Endodermal cell (in vitro differentiated cells): Measurements from ENCODE around the gene TEX29. TPM values are rescaled to one million over a fixed set of nuclear protein-coding genes. Genes with fewer than 3 reads are reported as not detected.

ENCODE experiments used
- DNase-seq: peaks from one replicate; pipeline ENCODE4 v3.0.0-alpha.2; 2017
- H3K27ac ChIP-seq: 2 replicates; pipeline ENCODE4 v1.5.1; 2013; ENCODE audit warnings: mild to moderate bottlenecking, low read depth, low read length, moderate library complexity
- H3K27me3 ChIP-seq: 2 replicates; pipeline ENCODE4 v1.6.1; 2013; ENCODE audit warnings: mild to moderate bottlenecking, low read length, moderate library complexity; ENCODE audit not compliant: insufficient read depth, control insufficient read depth, poor library complexity, severe bottlenecking
- H3K36me3 ChIP-seq: 2 replicates; pipeline ENCODE4 v1.7.0; 2013; ENCODE audit warnings: mild to moderate bottlenecking, low read length, moderate library complexity; ENCODE audit not compliant: control insufficient read depth, insufficient read depth
- H3K4me1 ChIP-seq: one replicate; pipeline ENCODE4 v1.7.0; 2013; ENCODE audit warnings: low read length; ENCODE audit not compliant: control insufficient read depth, insufficient read depth
- H3K4me3 ChIP-seq: 2 replicates; pipeline ENCODE4 v1.5.1; 2013; ENCODE audit warnings: mild to moderate bottlenecking, low read length, moderate library complexity
- H3K9ac ChIP-seq: 2 replicates; pipeline ENCODE4 v1.6.1; 2013; ENCODE audit warnings: mild to moderate bottlenecking, low read length, moderate library complexity; ENCODE audit not compliant: poor library complexity, severe bottlenecking; ENCODE audit errors: extremely low read depth
- H3K9me3 ChIP-seq: 2 replicates; pipeline ENCODE4 v1.6.1; 2013; ENCODE audit warnings: mild to moderate bottlenecking, low read length, moderate library complexity; ENCODE audit not compliant: control insufficient read depth
- H3K27ac Mint-ChIP-seq: 2 replicates; pipeline ENCODE4 v1.8.0; 2020; ENCODE audit warnings: mixed read lengths
- H3K27me3 Mint-ChIP-seq: 2 replicates; pipeline ENCODE4 v1.8.0; 2021; ENCODE audit warnings: mild to moderate bottlenecking, mixed read lengths; ENCODE audit not compliant: insufficient read depth
- H3K36me3 Mint-ChIP-seq: 2 replicates; pipeline ENCODE4 v1.8.0; 2020; ENCODE audit warnings: low read depth, mixed read lengths
- H3K4me1 Mint-ChIP-seq: 2 replicates; pipeline ENCODE4 v1.8.0; 2020; ENCODE audit warnings: mixed read lengths
- H3K4me3 Mint-ChIP-seq: 2 replicates; pipeline ENCODE4 v1.8.0; 2020; ENCODE audit warnings: mild to moderate bottlenecking, moderate library complexity, mixed read lengths
- H3K9me3 Mint-ChIP-seq: 2 replicates; pipeline ENCODE4 v1.8.0; 2020; ENCODE audit warnings: mild to moderate bottlenecking, mixed read lengths
- WGBS, 2 experiments: methylation state at CpG; one replicate each; pipeline versions ENCODE4 v1.1.5 to v1.1.7; 2013; ENCODE audit warnings: missing lambda C conversion rate in 2 of 2, mixed read lengths in 1 of 2; ENCODE audit not compliant: insufficient coverage in 1 of 2, insufficient read length in 1 of 2; 5-methylcytosine and 5-hydroxymethylcytosine counted together
- total RNA-seq, 2 donors: library from RNA; stranded (reverse); fragmentation: NEBNext Ultra II Directional in 1 of 2; extraction: Animal tissue kit (Norgen Biotek cat#: 25700) in 1 of 2; gene quantifications; 2 replicates in 1 of 2; 3 replicates in 1 of 2; pipeline ENCODE4 v1.2.1, GENCODE V29; 2021
- TF ChIP-seq, protein P1 (sequence below): fragments of 200-600 bp; sonication (generic); conservative IDR thresholded peaks from 2 replicates; pipeline ENCODE4 v1.5.0; 2021; ENCODE audit warnings: antibody characterized with exemption, mild to moderate bottlenecking

The TEX29 gene
- total RNA-seq, 2 donors from 2014 or later, result 0.69 TPM; not detected in 1

DNA sequence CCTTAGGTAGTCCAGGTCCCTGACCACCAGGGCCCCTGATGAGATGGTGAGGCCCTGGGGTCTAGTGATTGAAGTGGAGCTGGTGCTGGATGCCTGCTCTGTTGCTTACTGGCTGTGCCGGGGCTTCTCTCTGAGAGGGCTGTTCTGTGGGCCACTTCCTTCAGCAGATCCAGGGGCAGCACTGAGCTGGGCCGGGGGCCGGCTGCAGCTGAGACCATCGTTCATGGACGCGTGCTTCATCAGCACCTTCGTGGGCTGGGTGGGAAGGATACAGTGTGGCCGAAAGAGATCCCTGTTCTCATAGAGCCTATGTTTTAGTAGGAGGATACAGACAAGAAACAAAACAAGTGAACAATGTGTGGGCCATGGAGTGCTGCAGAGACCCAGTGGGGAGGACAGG lies 33.2 kb upstream of the TEX29 start:
- no peaks in the 10 kb centered on the region for H3K27me3 Mint-ChIP-seq
- 95 to 96% methylated on average over 5 to 8 of the region's 8 CpGs for WGBS, 2 experiments
- H3K27ac Mint-ChIP-seq, result no peak overlapping the region
- peaks cover 67% of the 10 kb centered on the region for H3K36me3 Mint-ChIP-seq
- peaks cover 6% of the 10 kb centered on the region for H3K4me1 Mint-ChIP-seq
- H3K9me3 ChIP-seq, result no peaks in the 10 kb centered on the region
- peaks cover 69% of the 10 kb centered on the region for H3K36me3 ChIP-seq
- TF ChIP-seq, protein P1, sequence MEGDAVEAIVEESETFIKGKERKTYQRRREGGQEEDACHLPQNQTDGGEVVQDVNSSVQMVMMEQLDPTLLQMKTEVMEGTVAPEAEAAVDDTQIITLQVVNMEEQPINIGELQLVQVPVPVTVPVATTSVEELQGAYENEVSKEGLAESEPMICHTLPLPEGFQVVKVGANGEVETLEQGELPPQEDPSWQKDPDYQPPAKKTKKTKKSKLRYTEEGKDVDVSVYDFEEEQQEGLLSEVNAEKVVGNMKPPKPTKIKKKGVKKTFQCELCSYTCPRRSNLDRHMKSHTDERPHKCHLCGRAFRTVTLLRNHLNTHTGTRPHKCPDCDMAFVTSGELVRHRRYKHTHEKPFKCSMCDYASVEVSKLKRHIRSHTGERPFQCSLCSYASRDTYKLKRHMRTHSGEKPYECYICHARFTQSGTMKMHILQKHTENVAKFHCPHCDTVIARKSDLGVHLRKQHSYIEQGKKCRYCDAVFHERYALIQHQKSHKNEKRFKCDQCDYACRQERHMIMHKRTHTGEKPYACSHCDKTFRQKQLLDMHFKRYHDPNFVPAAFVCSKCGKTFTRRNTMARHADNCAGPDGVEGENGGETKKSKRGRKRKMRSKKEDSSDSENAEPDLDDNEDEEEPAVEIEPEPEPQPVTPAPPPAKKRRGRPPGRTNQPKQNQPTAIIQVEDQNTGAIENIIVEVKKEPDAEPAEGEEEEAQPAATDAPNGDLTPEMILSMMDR, result no peak
- H3K9ac ChIP-seq, result no peak overlapping the region
- no peaks in the 10 kb centered on the region for H3K9me3 Mint-ChIP-seq
- H3K27me3 ChIP-seq, result no peaks in the 10 kb centered on the region
- no peak for DNase-seq
- no peaks in the 10 kb centered on the region for H3K4me1 ChIP-seq
- no peak overlapping the region for H3K4me3 Mint-ChIP-seq
- no peak overlapping the region for H3K4me3 ChIP-seq
- H3K27ac ChIP-seq, result no peak overlapping the region

DNA sequence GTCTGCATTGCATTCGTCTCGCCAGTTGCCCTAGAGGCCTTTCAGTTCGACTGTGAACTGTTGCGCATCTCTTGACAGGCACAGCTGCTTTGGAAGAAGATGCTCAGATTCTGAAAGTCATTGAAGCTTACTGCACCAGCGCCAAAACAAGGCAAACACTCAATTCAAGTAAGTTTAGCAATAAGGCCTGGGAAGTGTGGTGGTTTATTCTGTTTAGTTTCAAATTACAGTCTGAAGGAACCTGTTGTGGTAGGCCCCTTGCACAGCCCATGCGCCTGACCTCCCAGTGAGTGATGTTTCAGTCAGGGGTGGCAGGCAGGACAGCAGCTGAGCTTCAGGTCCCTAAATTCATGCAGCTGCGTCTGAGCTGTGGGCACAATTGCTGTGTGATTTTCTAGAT lies 32.2 kb upstream of the TEX29 start:
- Histone ChIP-seq H3K4me1 (no peaks in the 10 kb centered on the region), H3K9ac (no peak overlapping the region), H3K36me3 (peaks cover 74% of the 10 kb centered on the region), H3K27ac (no peak overlapping the region), H3K4me3 (no peak overlapping the region), H3K9me3 (no peaks in the 10 kb centered on the region), H3K27me3 (no peaks in the 10 kb centered on the region)
- no peaks in the 10 kb centered on the region for H3K27me3 Mint-ChIP-seq
- H3K27ac Mint-ChIP-seq, result no peak overlapping the region
- WGBS, 2 experiments, result 95 to 100% methylated on average over 5 to 7 of the region's 7 CpGs
- TF ChIP-seq, protein P1, result no peak
- no peak overlapping the region for H3K4me3 Mint-ChIP-seq
- peaks cover 6% of the 10 kb centered on the region for H3K4me1 Mint-ChIP-seq
- no peak for DNase-seq
- no peaks in the 10 kb centered on the region for H3K9me3 Mint-ChIP-seq
- H3K36me3 Mint-ChIP-seq, result peaks cover 69% of the 10 kb centered on the region

DNA sequence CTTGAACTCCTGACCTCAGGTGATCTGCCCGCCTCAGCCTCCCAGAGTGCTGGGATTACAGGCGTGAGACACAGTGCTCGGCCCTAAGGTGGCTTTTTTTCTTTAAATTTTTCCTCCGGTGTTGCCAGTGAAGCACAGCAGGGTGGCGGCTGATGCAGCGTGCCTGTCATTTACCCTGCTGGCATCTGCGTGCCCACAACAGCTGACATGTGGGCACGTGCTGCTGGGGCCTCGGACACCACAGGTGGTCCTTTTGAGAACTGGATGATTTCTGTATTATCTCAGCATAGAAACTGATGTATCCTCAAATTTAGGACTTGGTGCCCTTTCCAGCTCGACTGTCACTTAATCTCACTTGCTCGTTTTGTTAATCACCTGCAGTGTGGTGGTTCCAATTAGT lies 31.2 kb upstream of the TEX29 start:
- Histone ChIP-seq H3K9me3 (no peaks in the 10 kb centered on the region), H3K4me1 (no peaks in the 10 kb centered on the region), H3K4me3 (no peak overlapping the region), H3K27me3 (no peaks in the 10 kb centered on the region), H3K36me3 (peaks cover 71% of the 10 kb centered on the region), H3K27ac (no peak overlapping the region), H3K9ac (no peak overlapping the region)
- 81 to 92% methylated on average over 8 to 11 of the region's 11 CpGs for WGBS, 2 experiments
- H3K4me1 Mint-ChIP-seq, result peaks cover 6% of the 10 kb centered on the region
- H3K27ac Mint-ChIP-seq, result no peak overlapping the region
- peaks cover 59% of the 10 kb centered on the region for H3K36me3 Mint-ChIP-seq
- no peak for DNase-seq
- TF ChIP-seq, protein P1, result no peak
- H3K27me3 Mint-ChIP-seq, result no peaks in the 10 kb centered on the region
- no peak overlapping the region for H3K4me3 Mint-ChIP-seq
- no peaks in the 10 kb centered on the region for H3K9me3 Mint-ChIP-seq
